Kidney (tissue), 14 donors: Measurements from ENCODE around the gene PHACTR2. TPM values are rescaled to one million over a fixed set of nuclear protein-coding genes. Genes with fewer than 3 reads are reported as not detected.

Experiments
- DNase-seq, 5 donors: peaks; one replicate each; pipeline ENCODE4 v3.0.0-alpha.2; 2013 to 2020
- FAIRE-seq: peaks from 2 replicates; lab custom pipeline; 2012; peaks lifted over from hg19 to GRCh38; lab: Jason Lieb, UNC
- H3K27ac ChIP-seq, 2 donors: one replicate each; pipeline ENCODE4 v1.7.0; 2013; ENCODE audit warnings: low read depth in 2 of 2, low read length in 2 of 2, inconsistent platforms in 1 of 2
- H3K27me3 ChIP-seq: one replicate; pipeline ENCODE4 v1.7.1; 2013; ENCODE audit warnings: low read length, inconsistent platforms; ENCODE audit not compliant: control insufficient read depth, insufficient read depth
- H3K36me3 ChIP-seq, 3 donors: one replicate each; pipeline versions ENCODE4 v1.7.0 to v1.7.1; 2013; ENCODE audit warnings: low read length in 3 of 3, control low read depth in 1 of 3, inconsistent platforms in 1 of 3; ENCODE audit not compliant: insufficient read depth in 3 of 3, control insufficient read depth in 2 of 3
- H3K4me1 ChIP-seq, 3 donors: one replicate each; pipeline versions ENCODE4 v1.7.0 to v1.7.1; 2013; ENCODE audit warnings: low read length in 3 of 3, inconsistent platforms in 1 of 3, low read depth in 1 of 3; ENCODE audit not compliant: control insufficient read depth in 2 of 3, insufficient read depth in 2 of 3
- H3K4me3 ChIP-seq, 3 donors: one replicate each; pipeline versions ENCODE4 v1.7.0 to v1.8.1; 2013; ENCODE audit warnings: low read length in 3 of 3, control low read depth in 1 of 3, inconsistent platforms in 1 of 3
- H3K9ac ChIP-seq, 3 donors: one replicate each; pipeline versions ENCODE4 v1.7.0 to v1.7.1; 2013; ENCODE audit warnings: low read length in 3 of 3, control low read depth in 1 of 3, inconsistent platforms in 1 of 3
- H3K9me3 ChIP-seq, 3 donors: one replicate each; pipeline versions ENCODE4 v1.7.0 to v1.7.1; 2013; ENCODE audit warnings: low read length in 3 of 3, control low read depth in 1 of 3, inconsistent platforms in 1 of 3; ENCODE audit not compliant: control insufficient read depth in 2 of 3, insufficient read depth in 1 of 3
- CTCF ChIP-seq: IDR thresholded peaks from 3 replicates; pipeline ENCODE4 v1.5.1; 2012; ENCODE audit warnings: mild to moderate bottlenecking, moderate library complexity, borderline replicate concordance; ENCODE audit not compliant: insufficient read depth; ENCODE audit errors: extremely low read depth
- intact Hi-C: fragments of 100-400 bp; cut with DNase I; formaldehyde crosslinking; loops from one replicate; pipeline ENCODE4 v1.11.1; 2022
- polyA plus RNA-seq: library from polyadenylated mRNA; stranded (reverse); fragments of 350-450 nt; fragmentation: Illumina TruSeq; extraction: RNeasy Lipid Tissue Mini Kit (QIAGEN cat#74804); gene quantifications from one replicate; pipeline ENCODE4 v1.2.3, GENCODE V29; 2014; ENCODE audit warnings: low read depth, low replicate concordance; ENCODE audit not compliant: insufficient read depth
- total RNA-seq: library from RNA; stranded (reverse); fragmentation: NEBNext Ultra II Directional; extraction: Animal tissue kit (Norgen Biotek cat#: 25700); gene quantifications from one replicate; pipeline ENCODE4 v1.2.1, GENCODE V29; 2021
- donor health status: control.
- donor health status: control.
- donor health status: control.
- donor health status: control.
- donor health status: control.
- donor health status: DM: yes; HTN: yes; CAD: no.
- donor health status: Normal renal cell carcinoma (clear cell type).

PHACTR2 gene
- total and polyA plus RNA-seq, 2 donors from 2014 or later, result 3.5 to 56.1 TPM

- Histone ChIP-seq H3K27me3 (no peaks in the 10 kb centered on the region), H3K27ac (no peak overlapping the region), H3K9me3 (no peaks in the 10 kb centered on the region), H3K36me3 (no peaks in the 10 kb centered on the region), H3K9ac (no peak overlapping the region), H3K4me1 (peaks cover 5 to 7% (median 5%) of the 10 kb centered on the region in 3 donors), H3K4me3 (no peak overlapping the region)
- FAIRE-seq, result no peak
- DNase-seq, result no peak
- intact Hi-C loops, result no loop called here
- no peak for TF ChIP-seq CTCF
Observed at GRCh38 chr6:143691155-143691554, 13.4 kb downstream of the PHACTR2 start.

- no peaks in the 10 kb centered on the region for H3K9me3 ChIP-seq
- no peak for TF ChIP-seq CTCF
- no peak overlapping the region for H3K9ac ChIP-seq
- H3K27me3 ChIP-seq, result no peaks in the 10 kb centered on the region
- intact Hi-C loops, result no loop called here
- DNase-seq (no peak), FAIRE-seq (no peak)
- no peak overlapping the region for H3K4me3 ChIP-seq
- peaks cover 5 to 7% (median 5%) of the 10 kb centered on the region in 3 donors for H3K4me1 ChIP-seq
- H3K36me3 ChIP-seq, result no peaks in the 10 kb centered on the region
- no peak overlapping the region for H3K27ac ChIP-seq
Observed at GRCh38 chr6:143691900-143692636, 14.3 kb downstream of the PHACTR2 start.

GRCh38 chr6:143692696-143693095 is 14.9 kb downstream of the PHACTR2 start:
- Histone ChIP-seq H3K9me3 (no peaks in the 10 kb centered on the region), H3K4me3 (no peak overlapping the region), H3K27ac (no peak overlapping the region), H3K27me3 (no peaks in the 10 kb centered on the region), H3K4me1 (peaks cover 5 to 8% (median 6%) of the 10 kb centered on the region in 3 donors), H3K9ac (no peak overlapping the region), H3K36me3 (no peaks in the 10 kb centered on the region)
- DNase-seq (no peak), FAIRE-seq (no peak)
- TF ChIP-seq CTCF, result no peak
- intact Hi-C loops, result no loop called here
